Stromal cell of bone marrow (primary cell): ENCODE results near the gene SELENOW.
"Not testable (repeated sequence)": the region's sequence is repeated elsewhere in the genome, so short reads cannot be mapped to it uniquely, and the experiment has no call there.

ENCODE experiments used
- DNase-seq: peaks from one replicate; pipeline ENCODE4 v3.0.0-alpha.2; 2012; ENCODE audit warnings: low read depth

The SELENOW gene

GRCh38 chr19:47778049-47778953, at the start of gene SELENOW:
TSS of gene SELENOW (plus strand) at chr19:47778703. CDS start at chr19:47778786, 83 bp downstream.
- DNase-seq = no peak

- no peak for DNase-seq
Observed at GRCh38 chr19:47729468-47729798, 49.1 kb upstream of the SELENOW start.

GRCh38 chr19:47729799-47730520, 48.5 kb upstream of the SELENOW start:
- DNase-seq = no peak

- DNase-seq = no peak
Observed at GRCh38 chr19:47730521-47730889, 48.0 kb upstream of the SELENOW start.

- DNase-seq = no peak
Observed at GRCh38 chr19:47730910-47731309, 47.6 kb upstream of the SELENOW start.

GRCh38 chr19:47735131-47735530, 43.4 kb upstream of the SELENOW start:
- DNase-seq = no peak

- DNase-seq = no peak
Observed at GRCh38 chr19:47740866-47741519, 37.5 kb upstream of the SELENOW start.

GRCh38 chr19:47741544-47742140, 36.9 kb upstream of the SELENOW start:
- DNase-seq = no peak

GRCh38 chr19:47742634-47743033, 35.9 kb upstream of the SELENOW start:
- no peak for DNase-seq

DNA sequence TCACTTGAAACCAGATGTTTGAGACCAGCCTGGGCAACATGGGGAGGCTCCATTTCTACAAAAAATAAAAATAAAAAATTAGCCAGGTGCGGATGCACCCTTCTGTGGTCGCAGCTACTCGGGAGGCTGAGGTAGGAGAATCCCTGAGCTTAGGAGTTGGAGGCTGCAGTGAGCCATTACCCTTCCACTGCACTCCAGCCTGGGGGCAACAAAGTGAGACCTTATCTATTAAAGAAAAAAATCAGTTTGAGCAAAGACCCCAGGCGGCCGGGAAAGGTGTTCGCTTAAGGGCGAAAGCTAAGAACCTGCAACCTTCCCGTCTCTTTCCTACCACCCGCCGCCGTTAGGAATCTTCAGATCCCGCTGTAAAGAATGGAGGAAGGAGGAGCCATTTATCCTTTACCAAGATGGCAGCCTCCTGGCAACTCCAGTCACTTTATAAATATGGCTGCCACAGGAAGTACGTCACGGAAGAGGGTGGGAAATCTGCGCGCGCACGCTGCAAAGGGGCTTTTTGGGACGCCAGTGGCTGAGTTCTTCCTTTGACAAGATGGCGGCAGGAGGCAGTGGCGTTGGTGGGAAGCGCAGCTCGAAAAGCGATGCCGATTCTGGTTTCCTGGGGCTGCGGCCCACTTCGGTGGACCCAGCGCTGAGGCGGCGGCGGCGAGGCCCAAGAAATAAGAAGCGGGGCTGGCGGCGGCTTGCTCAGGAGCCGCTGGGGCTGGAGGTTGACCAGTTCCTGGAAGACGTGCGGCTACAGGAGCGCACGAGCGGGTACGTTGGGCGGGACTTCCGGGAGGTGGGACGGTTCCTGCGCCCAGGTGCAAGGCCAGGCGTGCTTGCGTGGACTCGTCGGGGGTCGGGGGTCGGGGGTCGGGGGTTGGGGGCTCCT, 33.2 kb upstream of the SELENOW start, which contains the start of gene NOP53:
TSS of gene NOP53 (plus strand) at position 537 of the 892 bp plus-strand sequence. CDS start at position 551, 14 bp downstream.
- peak; percentile 90 for DNase-seq

DNA sequence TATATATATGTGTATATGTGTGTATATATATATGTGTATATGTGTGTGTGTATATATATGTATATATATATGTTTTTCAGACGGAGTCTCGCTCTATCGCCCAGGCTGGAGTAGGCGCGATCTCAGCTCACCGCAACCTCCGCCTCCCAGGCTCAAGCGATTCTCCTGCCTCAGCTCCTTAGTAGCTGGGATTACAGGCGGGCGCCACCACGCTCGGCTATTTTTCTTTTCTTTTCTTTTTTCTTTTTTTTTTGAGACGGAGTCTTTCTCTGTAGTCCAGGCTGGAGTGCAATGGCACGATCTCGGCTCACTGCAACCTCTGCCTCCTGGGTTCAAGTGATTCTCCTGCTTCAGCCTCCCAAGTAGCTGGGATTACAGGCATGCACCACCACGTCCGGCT, 32.4 kb upstream of the SELENOW start:
- DNase-seq = not testable (repeated sequence)

- no peak for DNase-seq
Observed at GRCh38 chr19:47749326-47749725, 29.2 kb upstream of the SELENOW start.

DNA sequence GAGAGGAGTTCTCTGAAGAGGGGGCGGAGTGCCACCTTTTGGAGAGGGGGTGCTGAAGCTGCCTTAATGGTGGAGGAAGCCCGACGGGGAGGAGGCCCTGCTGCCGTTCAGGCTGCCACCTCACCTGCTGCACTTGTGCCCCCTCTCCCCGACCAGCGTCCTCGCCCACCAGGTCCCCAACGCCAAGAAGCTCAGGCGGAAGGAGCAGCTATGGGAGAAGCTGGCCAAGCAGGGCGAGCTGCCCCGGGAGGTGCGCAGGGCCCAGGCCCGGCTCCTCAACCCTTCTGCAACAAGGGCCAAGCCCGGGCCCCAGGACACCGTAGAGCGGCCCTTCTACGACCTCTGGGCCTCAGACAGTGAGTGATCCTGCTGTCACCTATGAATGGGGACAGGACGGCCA, 27.8 kb upstream of the SELENOW start:
- DNase-seq = no peak

DNA sequence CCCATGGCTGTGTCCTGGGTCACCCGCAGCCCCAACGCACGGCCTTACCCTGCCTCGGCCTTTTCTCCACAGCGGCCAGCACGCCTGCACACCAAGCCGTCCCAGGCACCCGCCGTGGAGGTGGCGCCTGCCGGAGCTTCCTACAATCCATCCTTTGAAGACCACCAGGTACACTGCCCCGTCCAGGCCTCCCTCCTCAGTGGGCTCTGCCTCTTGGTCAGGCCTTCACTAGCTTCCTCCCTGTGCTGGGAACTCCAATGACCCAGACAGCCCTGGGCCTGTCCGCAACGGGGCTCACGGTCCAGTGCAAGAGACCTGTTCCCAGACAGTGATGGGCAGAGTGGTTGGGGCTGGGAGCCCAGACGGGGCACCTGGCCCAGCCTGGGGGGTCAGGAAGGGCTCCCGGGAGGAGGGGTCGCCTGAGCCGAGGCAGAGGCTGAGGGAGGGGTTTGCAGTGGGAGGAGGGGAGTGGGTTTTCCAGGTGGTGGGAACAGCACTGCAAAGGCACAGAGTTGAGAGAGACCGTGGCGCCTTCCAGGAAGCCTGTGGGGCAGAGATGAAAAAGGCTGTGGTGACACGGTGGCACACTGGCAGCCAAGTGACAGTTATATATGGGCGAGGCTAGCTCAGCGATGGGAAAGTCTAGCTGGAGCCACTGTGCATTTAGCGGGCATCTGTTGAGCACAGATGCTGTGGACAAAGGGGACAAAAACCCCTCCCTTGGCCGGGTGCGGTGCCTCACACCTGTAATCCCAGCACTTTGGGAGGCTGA, 25.9 kb upstream of the SELENOW start:
- no peak for DNase-seq

- no peak for DNase-seq
Observed at GRCh38 chr19:47754206-47755064, 24.1 kb upstream of the SELENOW start.

GRCh38 chr19:47755065-47755761, 23.3 kb upstream of the SELENOW start:
- DNase-seq = no peak

- DNase-seq = no peak
Observed at GRCh38 chr19:47755762-47756626, 22.5 kb upstream of the SELENOW start.

DNA sequence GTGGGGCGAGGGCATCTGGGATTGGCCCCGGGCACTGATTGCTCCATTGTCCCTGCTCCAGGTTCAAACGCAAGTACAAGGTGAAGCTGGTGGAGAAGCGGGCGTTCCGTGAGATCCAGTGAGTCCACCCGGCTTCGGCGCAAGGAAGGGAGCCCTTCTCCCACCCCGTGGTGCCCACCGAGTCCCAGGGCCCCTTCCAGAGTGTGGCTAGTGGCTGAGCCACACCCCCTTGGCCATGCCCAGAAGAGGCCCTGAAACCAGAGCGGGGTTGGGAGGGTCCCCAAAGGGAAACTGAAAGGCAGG, 21.9 kb upstream of the SELENOW start:
- no peak for DNase-seq
